LNCAP (cell line): ENCODE measurements around the gene RGMA.
A peak's percentile ranks its signal among the peaks of the same experiment; 100 is the strongest.

Experiments used
- TF ChIP-seq, protein P1 (sequence below): fragments of 450-650 bp; IDR thresholded peaks from 2 replicates; pipeline ENCODE4 v1.5.1; 2017; ENCODE audit warnings: mild to moderate bottlenecking

Gene RGMA

DNA sequence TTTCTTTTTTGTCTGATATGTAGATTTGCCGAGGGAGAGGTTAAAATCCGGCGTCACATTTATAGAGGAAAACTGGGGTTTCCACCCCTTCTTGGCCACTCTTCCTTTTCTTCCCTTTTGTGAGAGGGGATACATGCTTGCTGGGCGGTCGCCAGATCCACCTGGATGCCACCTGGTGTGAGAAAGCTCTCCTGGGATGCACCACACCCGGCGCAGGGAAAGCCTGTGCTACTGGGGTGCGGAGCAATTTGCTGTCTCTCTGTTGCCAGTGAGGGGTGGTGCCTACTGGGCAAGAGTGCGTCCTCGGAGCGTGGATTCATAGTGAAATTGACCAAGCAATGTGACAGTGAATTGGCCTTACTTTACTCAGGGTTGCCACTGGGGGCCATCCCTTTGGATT is 2.5 kb upstream of the RGMA start:
- TF ChIP-seq, protein P1, sequence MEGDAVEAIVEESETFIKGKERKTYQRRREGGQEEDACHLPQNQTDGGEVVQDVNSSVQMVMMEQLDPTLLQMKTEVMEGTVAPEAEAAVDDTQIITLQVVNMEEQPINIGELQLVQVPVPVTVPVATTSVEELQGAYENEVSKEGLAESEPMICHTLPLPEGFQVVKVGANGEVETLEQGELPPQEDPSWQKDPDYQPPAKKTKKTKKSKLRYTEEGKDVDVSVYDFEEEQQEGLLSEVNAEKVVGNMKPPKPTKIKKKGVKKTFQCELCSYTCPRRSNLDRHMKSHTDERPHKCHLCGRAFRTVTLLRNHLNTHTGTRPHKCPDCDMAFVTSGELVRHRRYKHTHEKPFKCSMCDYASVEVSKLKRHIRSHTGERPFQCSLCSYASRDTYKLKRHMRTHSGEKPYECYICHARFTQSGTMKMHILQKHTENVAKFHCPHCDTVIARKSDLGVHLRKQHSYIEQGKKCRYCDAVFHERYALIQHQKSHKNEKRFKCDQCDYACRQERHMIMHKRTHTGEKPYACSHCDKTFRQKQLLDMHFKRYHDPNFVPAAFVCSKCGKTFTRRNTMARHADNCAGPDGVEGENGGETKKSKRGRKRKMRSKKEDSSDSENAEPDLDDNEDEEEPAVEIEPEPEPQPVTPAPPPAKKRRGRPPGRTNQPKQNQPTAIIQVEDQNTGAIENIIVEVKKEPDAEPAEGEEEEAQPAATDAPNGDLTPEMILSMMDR: no peak

DNA sequence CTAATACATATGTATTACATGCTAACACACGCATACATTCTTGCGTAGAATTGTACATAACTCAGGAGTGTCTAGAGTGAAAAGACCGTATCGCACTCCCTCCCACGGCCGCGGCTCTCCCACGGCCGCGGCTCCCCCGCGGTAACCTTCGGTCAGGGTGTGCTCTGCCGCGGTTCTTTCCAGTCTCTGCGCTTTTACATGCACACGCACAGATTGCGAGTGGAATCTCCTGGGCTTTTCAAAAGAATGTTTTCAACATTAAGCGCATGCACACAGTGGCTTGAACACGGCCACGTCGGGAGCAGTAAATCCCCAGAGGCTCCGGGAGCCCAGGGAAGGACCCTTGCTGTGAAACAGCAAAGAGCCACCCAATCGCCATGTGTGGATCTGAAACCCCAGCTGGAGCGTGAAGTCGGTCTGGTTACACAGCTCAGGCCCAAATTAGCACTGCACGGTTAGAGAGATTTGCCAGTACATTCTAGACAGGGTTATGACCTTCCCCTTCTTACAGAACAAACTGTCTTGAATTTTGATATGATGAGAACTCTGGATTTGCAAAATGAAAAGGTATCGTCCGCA is 805 bp upstream of the RGMA start:
- TF ChIP-seq, protein P1: no peak

DNA sequence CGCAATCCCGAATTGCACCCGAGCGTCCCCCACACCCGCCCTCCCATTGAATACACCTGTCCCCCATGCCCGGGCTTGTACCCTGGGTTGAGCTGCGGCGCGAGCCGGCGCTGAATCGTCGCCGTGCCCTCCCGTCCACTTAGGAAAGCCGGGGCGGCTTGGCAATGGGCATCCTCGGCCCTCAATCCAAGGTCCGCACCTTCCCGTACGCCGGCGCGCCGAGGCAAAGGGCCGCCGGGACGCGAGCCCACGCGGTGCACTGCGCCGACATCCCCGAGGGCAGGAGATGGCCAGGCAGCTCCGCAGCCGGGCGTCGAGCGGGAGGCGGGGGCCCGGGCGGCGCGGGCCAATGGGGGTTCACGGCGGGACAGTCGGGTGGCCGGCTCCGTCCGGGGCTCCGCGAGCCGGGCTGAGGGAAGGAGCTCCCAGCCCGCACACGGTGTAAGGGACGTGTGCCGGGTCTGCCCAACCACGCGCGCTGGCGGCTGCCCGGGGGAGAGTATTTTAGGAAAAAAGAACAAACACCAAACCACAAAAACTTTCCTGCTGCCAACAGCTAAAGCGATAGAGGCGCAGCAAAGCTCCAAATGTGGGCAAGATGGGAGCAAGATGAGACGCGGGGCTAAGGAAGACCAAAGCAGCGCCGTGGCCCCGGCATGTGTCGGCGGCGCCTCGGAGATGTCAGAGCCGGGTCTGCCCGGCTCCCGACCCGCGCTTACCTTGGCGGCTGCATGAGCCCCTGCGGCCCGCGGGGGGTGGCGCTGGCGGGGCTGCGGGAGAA is 621 bp downstream of the RGMA start:
- TF ChIP-seq, protein P1: 0 out of 2 replicates have a peak, but pooled peaks have one; percentile 7

DNA sequence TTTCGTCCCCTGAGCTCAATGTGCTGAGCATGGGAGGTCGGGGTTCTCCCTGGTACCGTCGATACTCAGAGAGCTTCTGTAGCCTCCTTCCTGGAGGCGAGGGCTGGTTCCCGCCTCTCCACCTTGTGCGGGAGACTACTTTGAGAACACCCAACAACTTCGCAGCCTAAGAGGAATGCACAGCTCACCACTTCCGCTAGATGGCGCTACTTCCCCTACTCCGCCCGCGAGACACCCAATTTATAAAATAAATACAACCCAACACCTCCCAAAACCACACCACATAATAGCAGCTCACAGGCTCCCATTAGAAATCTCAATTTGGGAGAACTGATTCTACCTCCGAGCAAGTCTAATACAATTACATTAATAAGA is 1.2 kb downstream of the RGMA start:
- TF ChIP-seq, protein P1: peak; percentile 91

DNA sequence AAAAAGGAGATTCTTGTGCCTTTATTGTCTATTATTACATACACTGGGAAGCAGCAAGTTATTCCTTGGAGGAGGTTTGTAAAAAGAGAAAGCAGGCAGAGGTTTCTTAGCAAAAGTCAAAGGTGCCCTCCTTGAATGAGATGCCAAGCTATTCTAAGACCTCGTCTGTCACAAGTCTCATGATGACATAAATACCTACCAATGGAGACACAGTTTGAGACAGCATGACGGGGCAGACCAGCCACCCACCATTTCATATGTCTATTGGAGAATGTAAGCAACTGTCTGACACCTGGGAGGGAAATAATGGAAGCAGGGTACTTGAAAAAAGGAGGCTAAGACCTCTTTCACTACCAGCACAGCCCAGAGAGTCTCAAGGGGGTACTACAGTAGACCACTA is 2.2 kb downstream of the RGMA start:
- TF ChIP-seq, protein P1: no peak

DNA sequence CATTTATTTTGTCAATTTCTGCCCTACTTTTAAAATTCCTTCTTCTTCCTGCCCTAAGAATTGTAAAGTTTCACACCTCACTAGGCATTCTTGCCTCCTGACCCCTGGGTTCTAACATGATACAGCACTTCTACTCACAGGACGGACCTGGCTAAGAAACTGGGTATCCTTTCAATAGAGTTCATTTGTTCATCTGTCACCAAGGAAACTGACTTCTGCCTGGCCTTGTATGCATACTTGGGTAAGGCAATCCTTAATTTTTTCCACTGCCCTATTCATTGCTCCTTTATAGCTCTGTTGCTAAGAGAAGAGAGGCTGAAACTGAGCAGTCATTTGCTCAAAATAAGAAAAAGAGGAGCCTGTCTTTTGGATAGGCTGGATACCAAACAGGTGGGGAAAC is 3.3 kb downstream of the RGMA start:
- TF ChIP-seq, protein P1: no peak

DNA sequence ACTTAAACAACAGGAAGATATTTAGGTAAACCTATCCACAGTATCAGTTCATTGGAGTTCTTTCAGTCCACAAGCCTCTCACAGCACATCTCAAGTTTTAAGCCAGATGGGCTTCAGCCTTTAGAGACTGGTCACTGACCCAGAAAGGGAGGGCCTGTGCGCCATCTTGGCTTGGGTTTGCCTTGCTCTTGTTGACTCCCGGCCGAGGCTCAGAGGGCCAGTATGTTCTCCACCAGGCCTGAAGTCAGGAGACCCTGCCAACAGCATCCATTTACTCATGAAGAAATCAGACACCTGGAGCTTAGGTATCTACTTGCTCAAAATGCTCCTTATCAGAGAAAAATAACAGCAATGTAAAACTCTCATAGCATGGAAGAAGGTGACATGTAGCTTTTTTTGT is 6.2 kb downstream of the RGMA start:
- TF ChIP-seq, protein P1: no peak
